NB4 (cell line): ENCODE measurements around the gene CNTN4.

Experiments used
- MYC ChIP-seq: IDR thresholded peaks from 2 replicates; pipeline ENCODE4 v1.6.1; 2011; ENCODE audit warnings: low read depth, low read length
- POLR2A ChIP-seq: IDR thresholded peaks from 2 replicates; pipeline ENCODE4 v1.6.1; 2011; ENCODE audit warnings: mild to moderate bottlenecking; ENCODE audit not compliant: insufficient read length; ENCODE audit errors: extremely low read depth
- TF ChIP-seq, protein P1 (sequence below): IDR thresholded peaks from one replicate; pipeline ENCODE4 v1.5.1; 2012; ENCODE audit warnings: low read depth, low read length
- TF ChIP-seq, protein P2 (sequence below): IDR thresholded peaks from 2 replicates; pipeline ENCODE4 v1.6.1; 2011; ENCODE audit warnings: low read depth, low read length

DNA sequence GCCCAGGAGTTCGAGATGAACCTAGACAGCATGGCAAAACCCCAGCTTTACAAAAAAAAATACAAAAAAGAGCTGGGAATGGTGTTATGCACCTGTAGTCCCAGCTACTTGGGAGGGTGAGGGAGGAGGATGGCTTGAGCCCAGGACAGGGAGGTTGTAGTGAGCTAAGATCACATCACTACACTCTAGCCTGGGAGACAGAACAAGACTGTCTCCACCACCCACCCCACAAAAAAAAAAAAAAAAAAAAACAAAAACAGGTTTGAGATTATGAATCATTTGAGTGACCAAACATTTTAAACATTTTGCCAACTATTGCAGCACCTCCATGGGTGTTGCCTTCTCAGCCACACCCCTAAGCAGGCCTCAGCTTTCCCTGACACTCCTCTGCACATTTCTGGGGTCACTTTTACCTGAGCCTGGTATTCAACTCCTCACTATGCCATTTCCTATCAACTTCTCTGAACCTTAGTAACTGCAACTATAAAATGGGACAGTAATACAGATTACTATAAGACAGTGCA lies 969.8 kb downstream of the CNTN4 start:
- TF ChIP-seq, protein P1, sequence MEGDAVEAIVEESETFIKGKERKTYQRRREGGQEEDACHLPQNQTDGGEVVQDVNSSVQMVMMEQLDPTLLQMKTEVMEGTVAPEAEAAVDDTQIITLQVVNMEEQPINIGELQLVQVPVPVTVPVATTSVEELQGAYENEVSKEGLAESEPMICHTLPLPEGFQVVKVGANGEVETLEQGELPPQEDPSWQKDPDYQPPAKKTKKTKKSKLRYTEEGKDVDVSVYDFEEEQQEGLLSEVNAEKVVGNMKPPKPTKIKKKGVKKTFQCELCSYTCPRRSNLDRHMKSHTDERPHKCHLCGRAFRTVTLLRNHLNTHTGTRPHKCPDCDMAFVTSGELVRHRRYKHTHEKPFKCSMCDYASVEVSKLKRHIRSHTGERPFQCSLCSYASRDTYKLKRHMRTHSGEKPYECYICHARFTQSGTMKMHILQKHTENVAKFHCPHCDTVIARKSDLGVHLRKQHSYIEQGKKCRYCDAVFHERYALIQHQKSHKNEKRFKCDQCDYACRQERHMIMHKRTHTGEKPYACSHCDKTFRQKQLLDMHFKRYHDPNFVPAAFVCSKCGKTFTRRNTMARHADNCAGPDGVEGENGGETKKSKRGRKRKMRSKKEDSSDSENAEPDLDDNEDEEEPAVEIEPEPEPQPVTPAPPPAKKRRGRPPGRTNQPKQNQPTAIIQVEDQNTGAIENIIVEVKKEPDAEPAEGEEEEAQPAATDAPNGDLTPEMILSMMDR, result no peak
- no peak for TF ChIP-seq POLR2A
- TF ChIP-seq, protein P2, sequence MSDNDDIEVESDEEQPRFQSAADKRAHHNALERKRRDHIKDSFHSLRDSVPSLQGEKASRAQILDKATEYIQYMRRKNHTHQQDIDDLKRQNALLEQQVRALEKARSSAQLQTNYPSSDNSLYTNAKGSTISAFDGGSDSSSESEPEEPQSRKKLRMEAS, result no peak
- TF ChIP-seq MYC, result no peak
